Skin of body (tissue), 2 donors: Measurements from ENCODE around the gene RCCD1. TPM values are rescaled to one million over a fixed set of nuclear protein-coding genes. Genes with fewer than 3 reads are reported as not detected.
A peak's percentile ranks its signal among the peaks of the same experiment; 100 is the strongest.
"Not testable (repeated sequence)": the region's sequence is repeated elsewhere in the genome, so short reads cannot be mapped to it uniquely, and the experiment has no call there.

ENCODE experiments used
- DNase-seq: peaks from one replicate; lab custom pipeline; 2025; lab: John Stamatoyannopoulos, UW
- total RNA-seq: library from RNA; depleted of rRNA; stranded (reverse); fragments of >200 nt; gene quantifications from one replicate; pipeline ENCODE4 v1.2.3, GENCODE V29; 2014

RCCD1 gene, protein sequence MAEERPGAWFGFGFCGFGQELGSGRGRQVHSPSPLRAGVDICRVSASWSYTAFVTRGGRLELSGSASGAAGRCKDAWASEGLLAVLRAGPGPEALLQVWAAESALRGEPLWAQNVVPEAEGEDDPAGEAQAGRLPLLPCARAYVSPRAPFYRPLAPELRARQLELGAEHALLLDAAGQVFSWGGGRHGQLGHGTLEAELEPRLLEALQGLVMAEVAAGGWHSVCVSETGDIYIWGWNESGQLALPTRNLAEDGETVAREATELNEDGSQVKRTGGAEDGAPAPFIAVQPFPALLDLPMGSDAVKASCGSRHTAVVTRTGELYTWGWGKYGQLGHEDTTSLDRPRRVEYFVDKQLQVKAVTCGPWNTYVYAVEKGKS
- 12.9 TPM for total RNA-seq

DNA sequence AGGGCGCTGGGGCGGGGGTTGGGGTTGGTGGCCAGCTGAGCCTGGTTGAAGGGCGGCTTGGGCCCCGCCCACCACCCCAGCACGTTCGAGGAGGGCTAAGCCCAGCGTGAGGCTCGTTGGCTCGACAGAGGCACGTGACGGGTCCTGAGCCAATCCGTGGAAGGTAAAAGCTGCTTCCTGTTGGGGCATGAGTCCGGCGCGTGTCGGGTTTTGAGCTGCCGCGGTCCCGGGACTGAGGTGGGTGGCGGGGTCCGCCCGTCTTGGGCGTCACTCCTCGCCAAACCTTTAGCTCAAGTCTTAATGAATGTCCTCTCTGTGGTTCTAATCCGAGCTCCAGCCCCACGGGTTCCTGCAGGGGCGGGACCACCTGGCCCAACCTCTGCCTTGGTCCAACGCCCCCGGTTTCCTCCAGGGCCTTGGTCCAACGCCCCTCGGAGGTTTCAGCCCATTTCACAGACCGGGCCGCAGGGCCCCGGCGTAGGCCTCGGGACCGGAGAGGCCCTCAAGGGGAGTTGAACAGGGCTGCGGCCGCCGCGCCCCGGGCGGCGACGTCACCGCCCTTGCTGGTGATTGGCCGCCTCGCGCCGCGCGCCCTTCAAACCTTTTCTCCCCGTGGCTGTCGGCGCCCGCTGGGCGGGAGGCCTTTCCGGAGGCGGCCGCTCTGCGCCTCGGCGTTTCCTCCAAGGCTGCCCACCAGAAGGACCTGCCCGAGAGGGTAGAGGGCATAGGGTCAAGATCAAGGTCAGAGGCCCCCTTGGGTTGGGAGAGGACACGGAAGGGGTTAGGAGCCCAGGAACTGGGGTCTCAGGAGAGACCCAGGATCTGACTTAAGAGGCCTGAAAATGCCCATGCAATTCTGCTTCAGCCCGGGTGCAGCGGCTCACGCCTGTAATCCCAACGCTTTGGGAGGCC lies at the start of gene RCCD1:
TSS of gene RCCD1 (plus strand) at position 173 of the 912 bp plus-strand sequence. CDS start 1,851 bp downstream, outside the sequence.
- peak; percentile 93 for DNase-seq

DNA sequence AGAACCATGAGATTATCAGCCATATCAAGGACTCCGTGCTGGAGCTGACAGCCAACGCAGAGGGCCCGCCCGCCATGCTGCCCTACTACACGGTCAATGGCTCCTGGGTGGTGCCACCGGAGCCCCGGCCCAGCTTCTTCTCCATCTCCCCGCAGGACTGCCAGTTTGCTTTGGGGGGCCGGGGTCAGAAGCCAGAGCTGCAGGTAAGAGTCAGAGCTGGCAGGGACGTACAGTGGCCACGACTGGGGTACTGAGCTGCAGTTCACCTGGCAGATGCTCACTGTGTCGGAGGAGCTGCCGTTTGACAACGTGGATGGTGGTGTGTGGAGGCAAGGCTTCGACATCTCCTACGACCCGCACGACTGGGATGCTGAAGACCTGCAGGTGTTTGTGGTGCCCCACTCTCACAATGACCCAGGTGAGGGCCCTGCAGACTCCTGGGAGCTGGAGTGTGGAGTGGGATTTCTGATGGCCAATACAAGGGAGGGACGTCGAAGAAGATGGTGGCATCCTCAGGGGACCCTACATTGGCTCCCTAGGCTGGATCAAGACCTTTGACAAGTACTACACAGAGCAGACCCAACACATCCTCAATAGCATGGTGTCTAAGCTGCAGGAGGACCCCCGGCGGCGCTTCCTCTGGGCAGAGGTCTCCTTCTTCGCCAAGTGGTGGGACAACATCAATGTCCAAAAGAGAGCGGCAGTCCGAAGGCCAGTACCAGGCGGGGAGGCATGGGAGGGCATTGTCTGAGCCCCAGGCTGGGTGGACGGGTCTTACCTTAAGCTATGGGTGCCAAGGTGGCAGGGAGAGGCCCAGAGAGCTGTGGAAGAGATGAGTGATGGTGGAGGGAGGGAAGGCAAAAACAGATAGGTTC lies 49.1 kb upstream of the RCCD1 start:
- DNase-seq = no peak

DNA sequence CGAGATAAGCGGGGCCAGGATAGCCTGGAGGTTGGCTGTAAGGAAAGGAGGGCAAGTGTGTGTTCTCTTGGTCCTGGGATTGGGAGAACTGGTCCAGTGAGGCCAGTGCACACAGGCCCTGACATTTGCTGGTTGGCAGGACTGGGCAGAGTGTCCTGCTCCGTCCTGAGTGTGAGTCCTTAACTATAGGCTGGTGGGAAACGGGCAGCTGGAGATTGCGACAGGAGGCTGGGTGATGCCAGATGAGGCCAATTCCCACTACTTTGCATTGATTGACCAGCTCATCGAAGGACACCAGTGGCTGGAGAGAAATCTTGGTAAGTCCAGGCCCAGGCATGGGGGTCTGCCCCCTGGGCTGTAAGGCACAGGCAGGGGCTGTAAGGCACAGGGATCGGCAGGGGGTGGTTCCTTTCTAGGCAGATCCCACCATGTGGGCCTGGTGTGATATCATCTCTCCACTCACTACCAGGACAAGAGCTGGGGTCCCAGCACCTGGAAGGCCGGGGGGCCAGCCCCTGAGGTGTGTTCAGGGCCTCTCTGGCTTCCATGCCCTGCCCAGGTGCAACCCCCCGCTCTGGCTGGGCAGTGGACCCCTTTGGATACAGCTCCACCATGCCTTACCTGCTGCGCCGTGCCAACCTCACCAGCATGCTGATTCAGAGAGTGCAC lies 48.4 kb upstream of the RCCD1 start:
- DNase-seq = no peak

DNA sequence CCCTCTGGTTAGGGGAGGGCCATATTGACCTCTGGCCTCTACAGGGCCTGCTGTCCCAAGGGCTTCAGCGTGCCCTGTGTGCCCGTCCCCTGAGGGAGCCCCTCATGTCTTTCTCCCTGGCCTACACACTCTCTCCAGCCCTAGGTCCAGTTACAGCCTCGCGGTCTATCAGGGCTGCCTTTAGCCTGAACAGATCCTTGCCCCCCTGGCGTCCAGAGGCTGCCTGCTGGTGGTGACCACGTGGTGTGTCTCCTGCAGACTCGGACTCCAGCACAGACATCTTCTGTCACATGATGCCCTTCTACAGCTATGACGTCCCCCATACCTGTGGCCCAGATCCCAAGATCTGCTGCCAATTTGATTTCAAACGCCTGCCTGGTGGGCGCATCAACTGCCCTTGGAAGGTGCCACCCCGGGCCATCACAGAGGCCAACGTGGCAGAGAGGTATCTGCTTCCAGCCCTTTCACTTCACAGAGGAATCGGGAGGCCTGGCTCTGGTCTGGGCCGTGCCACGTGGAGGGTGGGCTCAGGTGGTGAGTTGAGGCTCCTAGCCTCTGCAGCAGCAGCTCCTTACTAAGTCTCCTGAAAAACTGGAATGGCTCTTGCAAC lies 47.5 kb upstream of the RCCD1 start:
- DNase-seq = no peak

DNA sequence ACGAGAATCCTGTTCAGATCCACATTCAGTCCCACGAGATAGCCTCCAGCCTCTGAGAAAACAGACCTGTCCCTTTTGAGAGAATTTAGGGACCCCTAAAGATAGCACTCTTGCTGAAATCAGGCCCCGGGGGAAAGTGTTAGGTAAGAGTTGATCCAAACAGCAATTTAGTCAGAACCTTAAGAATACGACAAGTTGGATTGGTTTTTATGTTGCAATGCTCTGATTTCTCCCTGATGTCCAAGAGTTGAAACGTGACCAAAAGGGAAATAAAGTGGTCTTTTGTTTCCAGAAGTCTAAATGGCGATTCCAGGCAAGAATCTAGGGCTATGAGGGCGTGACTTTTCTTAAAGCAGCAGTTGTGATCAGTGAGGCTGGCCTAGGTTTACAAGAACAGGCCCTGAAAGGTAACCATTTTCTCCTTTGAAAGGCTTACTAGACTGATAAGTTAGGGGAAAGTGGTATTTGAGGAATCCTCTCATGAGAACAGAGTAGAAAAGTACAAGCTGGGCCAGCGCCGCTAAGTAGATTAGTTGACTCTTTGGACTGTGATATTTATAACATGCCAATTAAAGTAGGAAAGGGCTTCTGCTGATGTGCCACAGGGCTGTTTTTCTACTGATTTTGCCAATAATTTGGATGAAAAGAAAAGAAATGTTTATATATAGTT lies 46.7 kb upstream of the RCCD1 start:
- no peak for DNase-seq

DNA sequence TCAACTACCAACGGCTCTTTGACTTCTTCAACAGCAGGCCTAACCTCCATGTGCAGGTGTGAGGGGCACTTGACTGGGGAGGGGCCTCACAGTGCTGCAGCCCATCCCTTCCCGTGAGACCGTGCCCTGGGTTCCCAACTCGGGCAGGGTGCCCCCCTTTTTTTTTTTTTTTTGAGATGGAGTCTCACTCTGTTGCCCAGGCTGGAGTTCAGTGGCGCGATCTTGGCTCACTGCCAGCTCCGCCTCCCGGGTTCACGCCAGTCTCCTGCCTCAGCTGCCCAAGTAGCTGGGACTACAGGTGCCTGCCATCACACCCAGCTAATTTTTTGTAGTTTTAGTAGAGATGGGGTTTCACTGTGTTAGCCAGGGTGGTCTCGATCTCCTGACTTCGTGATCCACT lies 45.2 kb upstream of the RCCD1 start:
- not testable (repeated sequence) for DNase-seq

DNA sequence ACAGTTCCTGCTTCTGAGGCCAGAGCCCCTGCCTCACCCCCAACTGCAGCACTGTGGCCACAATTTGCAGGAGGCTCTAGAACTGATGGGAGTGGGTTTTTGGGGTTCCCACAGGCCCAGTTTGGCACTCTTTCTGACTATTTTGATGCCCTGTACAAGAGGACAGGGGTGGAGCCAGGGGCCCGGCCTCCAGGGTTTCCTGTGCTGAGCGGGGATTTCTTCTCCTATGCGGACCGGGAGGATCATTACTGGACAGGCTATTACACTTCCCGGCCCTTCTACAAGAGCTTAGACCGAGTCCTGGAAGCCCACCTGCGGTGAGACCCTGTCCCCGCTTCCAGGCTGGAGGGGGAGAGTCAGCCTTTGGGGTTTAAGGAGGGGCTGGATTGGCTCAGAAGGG lies 44.7 kb upstream of the RCCD1 start:
- no peak for DNase-seq

DNA sequence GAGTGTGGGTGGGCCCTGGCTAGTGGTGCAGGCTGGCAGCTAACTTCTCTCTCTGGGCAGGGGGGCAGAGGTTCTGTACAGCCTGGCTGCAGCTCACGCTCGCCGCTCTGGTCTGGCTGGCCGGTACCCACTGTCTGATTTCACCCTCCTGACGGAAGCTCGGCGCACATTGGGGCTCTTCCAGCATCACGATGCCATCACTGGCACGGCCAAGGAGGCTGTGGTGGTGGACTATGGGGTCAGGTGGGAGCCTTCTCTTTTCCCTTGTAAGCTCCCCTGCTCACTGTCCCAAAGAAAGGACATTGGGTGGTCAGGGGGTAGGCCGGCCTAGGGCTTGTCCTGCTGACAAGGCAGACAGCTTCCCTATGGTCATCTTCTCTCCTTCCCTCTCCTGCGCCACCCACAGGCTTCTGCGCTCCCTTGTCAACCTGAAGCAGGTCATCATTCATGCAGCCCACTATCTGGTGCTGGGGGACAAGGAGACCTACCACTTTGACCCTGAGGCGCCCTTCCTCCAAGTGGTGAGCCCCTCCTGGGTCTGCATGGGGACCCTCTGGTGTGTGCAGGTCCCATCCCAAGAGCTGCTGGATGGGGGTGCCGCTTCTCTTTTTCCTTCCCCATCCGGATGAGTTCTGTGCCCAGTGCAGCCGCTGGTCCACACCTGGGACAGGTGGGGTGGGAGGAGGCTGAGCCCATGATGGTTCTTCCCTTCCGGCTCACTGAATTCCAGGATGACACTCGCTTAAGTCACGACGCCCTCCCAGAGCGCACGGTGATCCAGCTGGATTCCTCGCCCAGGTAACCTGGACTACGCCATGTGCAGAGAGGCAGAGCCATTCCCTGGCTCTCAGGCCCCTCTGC lies 44.0 kb upstream of the RCCD1 start:
- no peak for DNase-seq

DNA sequence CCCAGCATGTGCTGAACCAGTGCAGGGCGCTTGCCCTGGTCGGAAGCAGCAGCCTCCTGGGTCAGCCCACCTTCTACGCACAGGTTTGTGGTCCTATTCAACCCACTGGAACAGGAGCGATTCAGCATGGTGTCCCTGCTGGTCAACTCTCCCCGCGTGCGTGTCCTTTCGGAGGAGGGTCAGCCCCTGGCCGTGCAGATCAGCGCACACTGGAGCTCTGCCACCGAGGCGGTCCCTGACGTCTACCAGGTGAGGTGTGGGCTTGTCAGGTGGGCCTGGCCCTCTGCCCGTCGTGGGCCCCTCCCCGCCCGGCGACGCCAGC lies 43.4 kb upstream of the RCCD1 start:
- DNase-seq = no peak

DNA sequence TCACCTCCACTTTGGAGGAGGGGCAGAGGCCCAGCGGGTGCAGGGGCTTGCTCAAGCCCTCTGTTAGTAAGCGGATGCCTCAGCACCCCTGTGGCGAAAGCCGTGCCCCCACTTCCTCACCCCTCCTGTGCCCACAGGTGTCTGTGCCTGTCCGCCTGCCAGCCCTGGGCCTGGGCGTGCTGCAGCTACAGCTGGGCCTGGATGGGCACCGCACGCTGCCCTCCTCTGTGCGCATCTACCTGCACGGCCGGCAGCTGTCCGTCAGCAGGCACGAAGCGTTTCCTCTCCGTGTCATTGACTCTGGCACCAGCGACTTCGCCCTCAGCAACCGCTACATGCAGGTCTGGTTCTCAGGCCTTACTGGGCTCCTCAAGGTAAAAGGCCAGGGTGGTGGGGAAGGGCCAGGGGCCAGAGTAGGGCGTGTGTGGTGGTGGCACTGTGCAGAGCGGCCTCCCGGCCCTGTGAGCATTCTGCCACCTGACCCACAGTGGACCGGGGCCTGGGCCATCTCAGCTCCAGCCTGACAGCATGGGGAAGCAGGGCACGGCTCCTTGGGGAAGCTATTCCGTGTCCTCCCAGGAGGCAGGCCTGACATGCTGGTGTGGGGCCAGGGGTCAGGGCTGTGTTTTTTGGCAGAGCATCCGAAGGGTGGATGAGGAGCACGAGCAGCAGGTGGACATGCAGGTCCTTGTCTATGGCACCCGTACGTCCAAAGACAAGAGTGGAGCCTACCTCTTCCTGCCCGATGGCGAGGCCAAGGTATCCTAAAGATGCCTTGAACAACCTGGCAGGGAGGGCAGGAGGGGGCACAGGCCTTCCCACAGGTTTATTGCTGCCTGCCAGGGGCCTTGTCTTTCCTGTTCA lies 42.5 kb upstream of the RCCD1 start:
- DNase-seq = no peak

DNA sequence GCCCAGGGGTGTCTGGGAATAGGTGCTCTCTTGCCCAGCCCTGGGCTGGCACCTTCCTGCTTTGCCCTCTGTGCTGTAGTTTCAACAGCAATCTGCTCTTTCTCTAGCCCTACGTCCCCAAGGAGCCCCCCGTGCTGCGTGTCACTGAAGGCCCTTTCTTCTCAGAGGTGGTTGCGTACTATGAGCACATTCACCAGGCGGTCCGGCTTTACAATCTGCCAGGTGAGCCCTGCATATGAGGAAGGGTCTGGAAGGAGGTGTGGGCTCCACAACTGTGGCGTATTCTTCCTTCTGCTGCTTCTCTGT lies 42.0 kb upstream of the RCCD1 start:
- DNase-seq = no peak

DNA sequence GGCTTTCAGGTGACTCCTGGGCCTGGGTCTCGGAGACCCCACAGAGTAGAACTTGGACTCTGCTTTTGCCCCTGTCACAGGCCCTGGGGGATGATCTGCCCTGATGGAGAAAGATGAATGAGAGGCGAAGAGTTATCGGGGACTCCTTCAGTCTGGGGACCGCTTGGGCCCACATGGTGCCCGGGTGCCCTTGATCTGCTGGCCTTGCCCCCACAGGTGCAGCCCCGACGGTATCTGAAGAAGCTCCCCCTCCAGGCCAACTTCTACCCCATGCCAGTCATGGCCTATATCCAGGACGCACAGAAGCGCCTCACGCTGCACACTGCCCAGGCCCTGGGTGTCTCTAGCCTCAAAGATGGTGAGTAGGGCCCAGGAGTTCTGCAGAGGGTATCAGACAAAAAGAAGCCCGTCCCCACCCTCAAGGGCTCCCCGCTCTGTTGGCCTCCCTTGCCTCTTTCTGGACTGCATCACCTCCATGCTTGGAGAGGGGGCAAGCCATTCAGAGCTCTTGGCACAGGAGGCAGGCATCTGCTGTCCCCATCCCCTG lies 41.2 kb upstream of the RCCD1 start:
- no peak for DNase-seq

DNA sequence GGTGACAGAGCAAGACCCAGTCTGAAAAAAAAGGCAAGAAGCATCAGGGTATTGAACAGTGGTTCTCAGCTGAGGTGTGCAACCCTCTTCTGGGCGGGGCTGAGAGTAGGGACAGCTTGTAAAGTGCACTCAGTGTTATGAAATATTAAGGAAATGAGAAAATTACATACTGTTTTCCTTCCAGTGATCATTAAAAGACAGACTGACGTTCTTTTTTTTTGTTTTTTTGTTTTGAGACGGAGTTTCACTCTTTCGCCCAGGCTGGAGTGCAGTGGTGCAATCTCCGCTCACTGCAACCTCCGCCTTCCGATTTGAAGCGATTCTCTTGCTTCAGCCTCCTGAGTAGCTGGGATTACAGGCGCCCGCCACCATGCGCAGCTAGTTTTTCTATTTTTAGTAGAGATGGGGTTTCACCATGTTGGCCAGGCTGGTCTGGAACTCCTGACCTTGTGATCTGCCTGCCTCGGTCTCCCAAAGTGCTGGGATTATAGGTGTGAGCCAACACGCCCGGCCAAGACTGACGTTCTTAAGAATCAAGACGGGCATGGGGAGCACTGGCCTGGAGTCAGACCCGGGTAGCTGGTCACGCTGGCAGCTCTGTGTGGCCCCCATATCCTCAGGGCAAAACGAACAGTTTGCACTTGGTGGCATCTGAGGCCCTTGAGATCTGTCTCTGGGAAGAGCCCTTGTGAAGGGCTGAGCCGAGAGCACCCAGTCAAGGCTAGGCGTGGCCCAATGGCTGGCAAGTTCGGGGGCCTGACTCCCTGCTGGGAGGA lies 40.2 kb upstream of the RCCD1 start:
- DNase-seq = no peak

DNA sequence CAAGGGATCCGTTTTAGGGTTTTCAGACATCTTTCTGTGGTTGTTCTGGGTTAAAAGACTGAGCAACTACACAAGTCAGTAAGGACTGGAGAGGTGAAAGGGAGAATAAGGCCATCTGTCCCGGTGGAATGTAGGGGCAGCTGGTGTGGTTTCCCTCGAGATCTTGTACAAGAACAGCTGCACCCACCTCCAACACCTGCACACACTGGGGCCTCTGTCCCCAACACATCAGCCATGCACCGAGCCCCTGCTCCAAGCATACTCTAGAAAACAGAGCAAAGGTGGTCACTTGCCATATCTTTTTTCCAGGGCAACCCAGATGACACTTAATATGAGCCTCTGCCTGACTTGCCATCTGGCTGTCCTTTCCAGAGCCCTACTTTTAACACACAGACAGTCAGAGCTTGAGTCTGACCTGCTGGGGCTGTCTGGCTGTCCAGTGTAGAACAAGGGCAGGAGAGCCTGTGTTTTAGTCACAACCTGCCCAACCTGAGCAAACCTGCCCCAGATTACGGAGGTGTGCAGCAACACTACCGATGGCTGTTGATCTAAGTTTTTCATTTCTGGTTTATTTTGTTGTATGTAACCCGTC lies 39.4 kb upstream of the RCCD1 start:
- no peak for DNase-seq

DNA sequence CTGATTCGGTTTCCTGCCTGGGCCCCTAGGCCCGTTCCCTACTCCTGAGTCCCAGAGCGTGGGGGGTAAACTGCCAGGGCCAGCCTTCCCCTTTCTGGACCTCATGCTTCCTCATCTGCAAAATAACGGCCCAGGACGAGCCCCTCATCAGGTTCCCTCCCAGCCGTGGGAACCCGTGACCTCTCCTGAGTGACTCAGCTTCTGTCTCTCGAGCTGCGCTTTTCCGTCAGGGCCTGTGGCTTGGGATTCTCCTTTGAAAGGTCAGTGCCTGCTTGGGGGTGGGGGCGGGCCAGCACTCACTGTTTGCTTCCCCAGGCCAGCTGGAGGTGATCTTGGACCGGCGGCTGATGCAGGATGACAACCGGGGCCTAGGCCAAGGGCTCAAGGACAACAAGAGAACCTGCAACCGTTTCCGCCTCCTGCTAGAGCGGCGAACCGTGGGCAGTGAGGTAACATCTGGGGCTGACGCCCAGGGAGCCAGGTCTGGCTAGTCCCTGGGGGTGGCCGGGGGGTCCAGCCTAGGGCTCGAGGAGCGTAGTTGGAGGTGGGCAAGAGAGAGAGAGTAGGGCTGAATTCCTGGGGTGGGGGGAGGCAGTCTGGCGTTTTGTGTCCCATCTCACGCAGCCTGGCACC lies 38.8 kb upstream of the RCCD1 start:
- DNase-seq = no peak

DNA sequence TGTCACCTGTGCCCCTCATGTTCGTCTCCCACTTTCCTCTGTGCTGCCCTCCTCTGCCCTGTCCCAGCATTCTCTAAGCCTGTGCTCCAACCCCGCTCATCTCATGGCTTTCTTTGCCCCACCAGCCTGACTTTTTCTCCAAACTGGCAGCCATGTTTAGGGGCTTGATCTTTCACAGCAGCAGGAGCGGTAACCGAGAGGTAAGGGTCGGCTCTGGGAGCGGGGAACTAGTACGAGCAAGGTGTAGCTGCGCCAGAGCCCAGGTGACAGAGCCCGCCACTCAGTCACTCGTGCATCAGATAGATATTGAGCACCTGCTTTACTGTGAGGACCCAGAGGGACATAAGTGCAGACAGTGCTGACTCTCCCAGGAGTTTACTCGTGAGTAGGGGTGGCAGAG lies 38.2 kb upstream of the RCCD1 start:
- no peak for DNase-seq
